Endothelial cell of umbilical vein (primary cell): ENCODE measurements around the gene MAEA. TPM values are rescaled to one million over a fixed set of nuclear protein-coding genes. Genes with fewer than 3 reads are reported as not detected.

Experiments
- BruUV-seq: library from RNA; stranded (reverse); fragments of 400-500 nt; replicated peaks from 2 replicates; lab custom pipeline; 2021; lab: Mats Ljungman, UMichigan
- CTCF ChIA-PET: fragments of 300-600, 350-600 bp; sonication (Branson Sonifier 250); formaldehyde crosslinking; loops from one replicate; lab custom pipeline; 2021; ENCODE audit warnings: antibody characterized with exemption, inconsistent platforms; lab: Charles Lee
- POLR2A ChIA-PET: fragments of 300-600, 350-600 bp; sonication (Branson Sonifier 250); formaldehyde crosslinking; loops from one replicate; lab custom pipeline; 2021; ENCODE audit warnings: antibody characterized with exemption, inconsistent platforms; lab: Charles Lee
- DNase-seq: peaks from one replicate; pipeline ENCODE4 v3.0.0-alpha.2; 2011; ENCODE audit warnings: low read depth, low spot score
- FAIRE-seq: peaks from 2 replicates; lab custom pipeline; 2011; peaks lifted over from hg19 to GRCh38; lab: Jason Lieb, UNC
- H2AFZ ChIP-seq: 2 replicates; pipeline ENCODE4 v1.6.0; 2012; ENCODE audit warnings: low read depth, low read length, control low read depth, inconsistent platforms
- H3K27ac ChIP-seq: 2 replicates; pipeline ENCODE4 v1.5.1; 2011; ENCODE audit warnings: low read depth, mild to moderate bottlenecking, control low read depth, low read length, moderate library complexity; ENCODE audit not compliant: insufficient read depth
- H3K27me3 ChIP-seq, 2 experiments: 2 replicates each; pipeline versions ENCODE4 v1.6.0 to v1.6.1; 2011; ENCODE audit warnings: low read length in 2 of 2, mixed read lengths in 1 of 2; ENCODE audit not compliant: control insufficient read depth in 2 of 2, insufficient read depth in 2 of 2
- H3K36me3 ChIP-seq, 2 experiments: 2 replicates in 1 of 2; 3 replicates in 1 of 2; pipeline ENCODE4 v1.5.1; 2011; ENCODE audit warnings: low read length in 2 of 2, mild to moderate bottlenecking in 1 of 2, moderate library complexity in 1 of 2; ENCODE audit not compliant: control insufficient read depth in 2 of 2, insufficient read depth in 2 of 2; ENCODE audit errors: extremely low read depth in 1 of 2
- H3K4me1 ChIP-seq: 3 replicates; pipeline ENCODE4 v1.5.1; 2011; ENCODE audit warnings: mild to moderate bottlenecking, low read length; ENCODE audit not compliant: control insufficient read depth, insufficient read depth; ENCODE audit errors: extremely low read depth
- H3K4me2 ChIP-seq: 2 replicates; pipeline ENCODE4 v1.6.1; 2011; ENCODE audit warnings: low read length, control low read depth, mixed read lengths; ENCODE audit not compliant: insufficient read depth
- H3K4me3 ChIP-seq, 3 experiments: fragments of 200-600 bp in 1 of 3; sonication (generic), shearing (Covaris generic) in 1 of 3; replicated peaks in 1 of 3; 2 replicates each; pipeline ENCODE4 v1.5.1; 2011 to 2016; ENCODE audit warnings: control low read depth in 3 of 3, low read length in 3 of 3, mild to moderate bottlenecking in 2 of 3, inconsistent platforms in 1 of 3, low read depth in 1 of 3, moderate library complexity in 1 of 3; ENCODE audit not compliant: insufficient read depth in 1 of 3
- H3K79me2 ChIP-seq: 2 replicates; pipeline ENCODE4 v1.6.0; 2012; ENCODE audit warnings: low read length, inconsistent platforms; ENCODE audit not compliant: control insufficient read depth, insufficient read depth
- H3K9ac ChIP-seq: replicated peaks from 2 replicates; pipeline ENCODE3; 2011; ENCODE audit warnings: low read length, control low read depth; ENCODE audit not compliant: insufficient read depth; ENCODE audit errors: extremely low read depth
- H3K9me1 ChIP-seq: replicated peaks from 3 replicates; pipeline ENCODE4 v1.6.0; 2011; ENCODE audit warnings: mild to moderate bottlenecking, low read length; ENCODE audit not compliant: control insufficient read depth, insufficient read depth; ENCODE audit errors: extremely low read depth
- H3K9me3 ChIP-seq: replicated peaks from 2 replicates; pipeline ENCODE4 v1.5.1; 2012; ENCODE audit warnings: low read length, inconsistent platforms; ENCODE audit not compliant: control insufficient read depth, insufficient read depth
- H4K20me1 ChIP-seq: replicated peaks from 2 replicates; pipeline ENCODE3; 2011; ENCODE audit warnings: mild to moderate bottlenecking, low read length; ENCODE audit not compliant: control insufficient read depth, insufficient read depth; ENCODE audit errors: extremely low read depth
- EZH2 ChIP-seq: IDR thresholded peaks from 2 replicates; pipeline ENCODE4 v1.6.1; 2012; ENCODE audit warnings: borderline replicate concordance, low read depth, mild to moderate bottlenecking, moderate library complexity, low read length, inconsistent platforms; ENCODE audit not compliant: severe bottlenecking
- FOS ChIP-seq: IDR thresholded peaks from 2 replicates; pipeline ENCODE4 v1.6.1; 2011; ENCODE audit warnings: mild to moderate bottlenecking, low read length, moderate library complexity, borderline replicate concordance; ENCODE audit not compliant: insufficient read depth
- GATA2 ChIP-seq: IDR thresholded peaks from 2 replicates; pipeline ENCODE4 v1.7.0; 2011; ENCODE audit warnings: low read depth, mild to moderate bottlenecking, moderate library complexity, mixed read lengths, low read length; ENCODE audit not compliant: insufficient read length, insufficient read depth
- JUN ChIP-seq: IDR thresholded peaks from 2 replicates; pipeline ENCODE4 v1.6.1; 2011; ENCODE audit warnings: borderline replicate concordance, low read depth; ENCODE audit not compliant: insufficient read length, insufficient read depth
- MYC ChIP-seq: IDR thresholded peaks from one replicate; pipeline ENCODE4 v1.6.1; 2011; ENCODE audit warnings: mild to moderate bottlenecking, low read depth, low read length
- POLR2A ChIP-seq: IDR thresholded peaks from 2 replicates; pipeline ENCODE4 v1.6.1; 2012; ENCODE audit warnings: low read depth, mild to moderate bottlenecking, control low read depth, low read length
- POLR2AphosphoS5 ChIP-seq: IDR thresholded peaks from 2 replicates; pipeline ENCODE4 v1.6.1; 2012; ENCODE audit warnings: low read depth, mild to moderate bottlenecking, control low read depth, low read length, moderate library complexity; ENCODE audit not compliant: insufficient read depth
- dilution Hi-C: fragments of 300-500 bp; cut with MboI; formaldehyde crosslinking; loops from one replicate; pipeline ENCODE4 v1.15.0; 2019; ENCODE audit warnings: low sequenced_read_pairs; ENCODE audit not compliant: extremely low pct_ligation_motif_present
- intact Hi-C: fragments of 100-400 bp; cut with micrococcal nuclease; formaldehyde crosslinking; loops from one replicate; pipeline ENCODE4 v1.10.0; 2022
- polyA plus RNA-seq, 4 experiments: library from polyadenylated mRNA; depleted of rRNA in 3 of 4; stranded (reverse) in 3 of 4; unstranded in 1 of 4; fragments of >200 nt; gene quantifications; 2 replicates each; pipeline versions ENCODE4 v1.2.1 to v1.2.3, GENCODE V29; 2011 to 2012; ENCODE audit warnings: missing spikeins in 1 of 4
- total RNA-seq: library from RNA; stranded (reverse); gene quantifications from 2 replicates; pipeline ENCODE4 v1.2.3, GENCODE V29; 2021
- TF ChIP-seq, protein P1 (sequence below), 2 donors: IDR thresholded peaks; 1 replicate in 1 of 2; 2 replicates in 1 of 2; pipeline ENCODE4 v1.5.1; 2011; ENCODE audit warnings: low read length in 2 of 2, mild to moderate bottlenecking in 2 of 2, moderate library complexity in 2 of 2, control low read depth in 1 of 2, inconsistent platforms in 1 of 2, low read depth in 1 of 2; ENCODE audit not compliant: insufficient read depth in 1 of 2; ENCODE audit errors: extremely low read depth in 1 of 2
- TF ChIP-seq, protein P2 (sequence below): IDR thresholded peaks from 2 replicates; pipeline ENCODE4 v1.6.1; 2011; ENCODE audit not compliant: insufficient read depth, insufficient read length

MAEA gene
- total and polyA plus RNA-seq, 2 donors (not counting 3 experiments of a cell fraction or from before 2014, with no cell fraction given), result 66.0 to 108 TPM

DNA sequence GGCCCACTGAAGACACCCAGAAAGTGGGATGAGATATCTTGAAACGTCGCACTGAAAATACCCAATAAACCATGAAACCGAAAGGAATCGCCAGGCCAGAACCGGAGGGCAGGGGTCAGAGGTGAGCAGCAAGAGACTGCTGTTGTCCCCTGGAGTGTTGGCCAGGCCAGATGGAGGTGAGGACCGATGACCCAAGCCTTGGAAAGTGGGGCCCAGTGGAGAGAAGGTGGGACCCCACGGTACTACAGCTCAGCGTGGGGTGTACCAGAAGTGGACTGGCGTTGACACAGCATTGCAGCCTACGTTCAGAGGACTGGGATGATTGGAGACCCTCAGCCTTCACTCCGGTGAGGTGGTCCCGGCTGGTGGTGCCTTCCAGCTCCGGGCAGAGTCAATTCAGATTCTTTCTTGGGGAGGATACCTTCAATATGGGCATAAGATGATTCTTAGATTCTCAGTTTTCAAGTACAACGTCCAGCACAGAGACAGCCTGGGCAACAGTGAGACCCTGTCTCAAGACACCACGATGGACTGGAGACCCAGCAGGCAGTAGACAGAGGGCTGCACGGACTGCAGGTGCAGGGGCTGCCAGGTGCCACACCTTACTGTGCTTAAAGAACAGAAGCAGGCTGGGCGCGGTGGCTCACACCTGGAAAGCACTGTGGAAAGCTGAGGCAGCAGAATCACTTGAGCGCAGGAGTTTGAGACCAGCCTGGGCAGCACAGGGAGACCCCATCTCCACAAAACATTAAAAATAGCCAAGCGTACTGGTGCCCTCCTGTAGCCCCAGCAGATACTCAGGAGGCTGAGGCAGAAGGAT is 23.3 kb downstream of the MAEA start:
- H3K4me3 ChIP-seq, result no peak overlapping the region
- POLR2A ChIA-PET, result no interaction called here
- H3K79me2 ChIP-seq, result peaks cover 42% of the 10 kb centered on the region
- no peaks in the 10 kb centered on the region for H4K20me1 ChIP-seq
- DNase-seq, result no peak
- no peak for FAIRE-seq
- dilution Hi-C loops (no loop called here), intact Hi-C loops (no loop called here)
- CTCF ChIA-PET, result no interaction called here
- TF ChIP-seq POLR2A (no peak), EZH2 (no peak), MYC (no peak), FOS (no peak), POLR2AphosphoS5 (no peak), GATA2 (no peak), JUN (no peak)
- TF ChIP-seq, protein P1, sequence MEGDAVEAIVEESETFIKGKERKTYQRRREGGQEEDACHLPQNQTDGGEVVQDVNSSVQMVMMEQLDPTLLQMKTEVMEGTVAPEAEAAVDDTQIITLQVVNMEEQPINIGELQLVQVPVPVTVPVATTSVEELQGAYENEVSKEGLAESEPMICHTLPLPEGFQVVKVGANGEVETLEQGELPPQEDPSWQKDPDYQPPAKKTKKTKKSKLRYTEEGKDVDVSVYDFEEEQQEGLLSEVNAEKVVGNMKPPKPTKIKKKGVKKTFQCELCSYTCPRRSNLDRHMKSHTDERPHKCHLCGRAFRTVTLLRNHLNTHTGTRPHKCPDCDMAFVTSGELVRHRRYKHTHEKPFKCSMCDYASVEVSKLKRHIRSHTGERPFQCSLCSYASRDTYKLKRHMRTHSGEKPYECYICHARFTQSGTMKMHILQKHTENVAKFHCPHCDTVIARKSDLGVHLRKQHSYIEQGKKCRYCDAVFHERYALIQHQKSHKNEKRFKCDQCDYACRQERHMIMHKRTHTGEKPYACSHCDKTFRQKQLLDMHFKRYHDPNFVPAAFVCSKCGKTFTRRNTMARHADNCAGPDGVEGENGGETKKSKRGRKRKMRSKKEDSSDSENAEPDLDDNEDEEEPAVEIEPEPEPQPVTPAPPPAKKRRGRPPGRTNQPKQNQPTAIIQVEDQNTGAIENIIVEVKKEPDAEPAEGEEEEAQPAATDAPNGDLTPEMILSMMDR (IDR thresholded peaks at IDR 0.05; ENCODE audit: extremely low read depth in 1 of 2, insufficient read depth in 1 of 2, low read depth in 1 of 2, low read length in 2 of 2), result no peak
- TF ChIP-seq, protein P2, sequence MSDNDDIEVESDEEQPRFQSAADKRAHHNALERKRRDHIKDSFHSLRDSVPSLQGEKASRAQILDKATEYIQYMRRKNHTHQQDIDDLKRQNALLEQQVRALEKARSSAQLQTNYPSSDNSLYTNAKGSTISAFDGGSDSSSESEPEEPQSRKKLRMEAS, result no peak
- H3K36me3 ChIP-seq, result peaks cover 13 to 31% of the 10 kb centered on the region in 2 experiments
- BruUV-seq, result no TSS peak
- H3K9me1 ChIP-seq, result no peaks in the 10 kb centered on the region
- no peak overlapping the region for H3K4me2 ChIP-seq
- no peaks in the 10 kb centered on the region for H3K27me3 ChIP-seq
- no peak overlapping the region for H2AFZ ChIP-seq
- H3K27ac ChIP-seq, result no peak overlapping the region
- H3K9me3 ChIP-seq, result no peaks in the 10 kb centered on the region
- H3K9ac ChIP-seq, result no peak overlapping the region
- peaks cover 11% of the 10 kb centered on the region for H3K4me1 ChIP-seq
